ENCODE data around the gene EPHA6.

Gene EPHA6

DNA sequence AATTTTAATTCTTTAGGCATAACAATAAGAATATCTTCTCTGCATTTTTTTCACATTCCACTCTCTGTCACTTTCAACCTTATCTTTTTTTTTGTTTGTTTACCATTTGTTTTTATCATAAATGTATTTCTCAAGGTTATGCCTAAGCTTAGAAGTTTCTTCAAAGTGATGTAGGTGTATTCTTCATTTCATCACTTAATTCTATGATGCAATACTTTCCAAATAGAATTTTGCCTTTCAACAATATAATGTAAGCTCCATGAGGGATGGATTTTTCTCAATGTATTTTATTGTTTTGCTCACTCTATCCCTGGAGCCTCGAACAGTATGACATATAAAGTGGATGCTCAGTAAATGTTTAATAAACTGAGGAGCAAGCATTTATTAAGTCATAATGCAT is 444.9 kb downstream of the EPHA6 start:
- H3K4me2 ChIP-seq (ENCODE audit: low read length), result no peak overlapping the region
- no peaks in the 10 kb centered on the region for H4K20me1 ChIP-seq (ENCODE audit: insufficient read depth, low read length)
- H3K9ac ChIP-seq (ENCODE audit: low read length), result no peak overlapping the region
- no peaks in the 10 kb centered on the region for H3K79me2 ChIP-seq (ENCODE audit: insufficient read depth, low read length)
- no peak overlapping the region for H3K27ac ChIP-seq (ENCODE audit: low read depth, low read length, poor library complexity, severe bottlenecking)
- no peaks in the 10 kb centered on the region for H3K9me2 ChIP-seq (ENCODE audit: low read depth, low read length)
- H2AFZ ChIP-seq (ENCODE audit: low read length), result no peak overlapping the region
- H3K9me3 ChIP-seq (ENCODE audit: low read length), result no peaks in the 10 kb centered on the region
- H3K4me3 ChIP-seq (ENCODE audit: low read depth, low read length, poor library complexity, severe bottlenecking), result no peak overlapping the region
- no peaks in the 10 kb centered on the region for H3K36me3 ChIP-seq (ENCODE audit: insufficient read depth, low read length)
- H3K4me1 ChIP-seq (ENCODE audit: insufficient read depth, low read length, severe bottlenecking), result no peaks in the 10 kb centered on the region
- H3K27me3 ChIP-seq (ENCODE audit: insufficient read depth, low read length), result no peaks in the 10 kb centered on the region
- TF ChIP-seq, protein P1, sequence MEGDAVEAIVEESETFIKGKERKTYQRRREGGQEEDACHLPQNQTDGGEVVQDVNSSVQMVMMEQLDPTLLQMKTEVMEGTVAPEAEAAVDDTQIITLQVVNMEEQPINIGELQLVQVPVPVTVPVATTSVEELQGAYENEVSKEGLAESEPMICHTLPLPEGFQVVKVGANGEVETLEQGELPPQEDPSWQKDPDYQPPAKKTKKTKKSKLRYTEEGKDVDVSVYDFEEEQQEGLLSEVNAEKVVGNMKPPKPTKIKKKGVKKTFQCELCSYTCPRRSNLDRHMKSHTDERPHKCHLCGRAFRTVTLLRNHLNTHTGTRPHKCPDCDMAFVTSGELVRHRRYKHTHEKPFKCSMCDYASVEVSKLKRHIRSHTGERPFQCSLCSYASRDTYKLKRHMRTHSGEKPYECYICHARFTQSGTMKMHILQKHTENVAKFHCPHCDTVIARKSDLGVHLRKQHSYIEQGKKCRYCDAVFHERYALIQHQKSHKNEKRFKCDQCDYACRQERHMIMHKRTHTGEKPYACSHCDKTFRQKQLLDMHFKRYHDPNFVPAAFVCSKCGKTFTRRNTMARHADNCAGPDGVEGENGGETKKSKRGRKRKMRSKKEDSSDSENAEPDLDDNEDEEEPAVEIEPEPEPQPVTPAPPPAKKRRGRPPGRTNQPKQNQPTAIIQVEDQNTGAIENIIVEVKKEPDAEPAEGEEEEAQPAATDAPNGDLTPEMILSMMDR (IDR thresholded peaks at IDR 0.05; ENCODE audit: low read length), result no peak
- TF ChIP-seq EZH2 (IDR thresholded peaks at IDR 0.05; ENCODE audit: borderline replicate concordance, low read length), result no peak
- no peaks in the 10 kb centered on the region for H3F3A ChIP-seq (ENCODE audit: insufficient read depth, low read length)

DNA sequence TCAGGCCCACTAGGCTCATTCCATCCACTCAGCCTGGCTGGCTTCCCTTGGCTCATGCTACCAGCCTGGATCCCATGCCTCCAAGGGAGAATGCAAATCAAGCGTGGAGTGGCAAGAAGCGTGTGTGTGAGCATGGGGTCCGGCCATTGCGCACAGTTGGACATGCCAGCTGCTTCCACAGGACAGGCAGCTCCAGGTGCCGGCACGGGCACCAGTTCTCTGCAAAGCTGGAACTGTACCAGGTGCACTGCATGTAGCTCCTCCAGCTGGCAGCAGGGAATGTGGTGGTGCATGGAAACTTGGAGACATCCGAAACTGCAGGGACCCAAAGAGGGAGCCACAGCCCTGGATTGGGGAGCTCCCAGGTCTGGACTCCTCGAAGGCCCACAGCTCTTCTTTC is 449.8 kb downstream of the EPHA6 start:
- Histone ChIP-seq H3K27ac (ENCODE audit: low read depth, low read length, poor library complexity, severe bottlenecking) (no peak overlapping the region), H3K4me1 (ENCODE audit: insufficient read depth, low read length, severe bottlenecking) (no peaks in the 10 kb centered on the region), H3K4me3 (ENCODE audit: low read depth, low read length, poor library complexity, severe bottlenecking) (no peak overlapping the region), H3K27me3 (ENCODE audit: insufficient read depth, low read length) (no peaks in the 10 kb centered on the region), H3K9ac (ENCODE audit: low read length) (no peak overlapping the region), H2AFZ (ENCODE audit: low read length) (no peak overlapping the region), H3K79me2 (ENCODE audit: insufficient read depth, low read length) (no peaks in the 10 kb centered on the region), H3K9me2 (ENCODE audit: low read depth, low read length) (no peaks in the 10 kb centered on the region), H3K36me3 (ENCODE audit: insufficient read depth, low read length) (no peaks in the 10 kb centered on the region), H4K20me1 (ENCODE audit: insufficient read depth, low read length) (no peaks in the 10 kb centered on the region), H3F3A (ENCODE audit: insufficient read depth, low read length) (no peaks in the 10 kb centered on the region), H3K4me2 (ENCODE audit: low read length) (no peak overlapping the region), H3K9me3 (ENCODE audit: low read length) (no peaks in the 10 kb centered on the region)
- no peak for TF ChIP-seq EZH2 (IDR thresholded peaks at IDR 0.05; ENCODE audit: borderline replicate concordance, low read length)
- TF ChIP-seq, protein P1 (IDR thresholded peaks at IDR 0.05; ENCODE audit: low read length), result no peak

DNA sequence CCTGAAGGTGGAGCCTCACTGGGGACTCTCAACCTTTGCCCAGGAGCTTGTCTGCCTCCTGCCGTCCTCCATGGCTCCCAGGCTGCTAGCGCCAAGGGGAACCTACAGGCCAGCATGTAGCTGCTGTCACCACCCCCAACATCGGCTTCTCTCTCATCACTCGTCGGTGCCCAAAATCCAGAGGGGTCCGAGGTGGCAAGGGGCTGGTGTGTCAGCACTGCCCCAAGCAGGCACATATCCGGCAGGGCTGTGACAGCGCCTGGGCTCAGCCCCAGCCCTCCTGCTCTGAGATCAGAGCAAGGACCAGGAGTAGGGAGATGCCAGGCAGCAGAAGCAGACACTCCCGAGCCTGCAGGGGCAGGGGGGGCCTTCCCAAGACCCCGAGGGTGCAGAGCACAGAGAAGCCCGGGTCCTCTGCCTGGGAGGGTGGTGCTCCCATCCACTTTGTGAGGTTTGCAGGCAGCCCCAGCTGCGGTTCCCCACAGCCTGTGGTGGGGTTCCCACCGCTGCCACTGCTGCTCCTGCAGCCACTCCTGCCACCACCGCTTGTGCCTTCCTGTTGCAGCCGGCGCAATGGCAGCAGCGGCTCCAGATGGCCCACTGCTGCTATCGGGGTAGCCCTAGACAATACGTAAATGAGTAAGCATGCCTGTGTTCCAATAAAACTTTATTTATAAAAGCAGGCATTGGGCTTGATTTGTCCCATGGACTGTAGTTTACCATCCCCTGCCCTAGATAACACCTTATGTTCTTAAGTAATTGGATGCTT is 451.0 kb downstream of the EPHA6 start:
- Histone ChIP-seq H3K27ac (ENCODE audit: low read depth, low read length, poor library complexity, severe bottlenecking) (no peak overlapping the region), H3K36me3 (ENCODE audit: insufficient read depth, low read length) (no peaks in the 10 kb centered on the region), H4K20me1 (ENCODE audit: insufficient read depth, low read length) (no peaks in the 10 kb centered on the region), H3K4me3 (ENCODE audit: low read depth, low read length, poor library complexity, severe bottlenecking) (no peak overlapping the region), H3K79me2 (ENCODE audit: insufficient read depth, low read length) (no peaks in the 10 kb centered on the region), H2AFZ (ENCODE audit: low read length) (no peak overlapping the region), H3K27me3 (ENCODE audit: insufficient read depth, low read length) (no peaks in the 10 kb centered on the region), H3K9ac (ENCODE audit: low read length) (no peak overlapping the region), H3K4me1 (ENCODE audit: insufficient read depth, low read length, severe bottlenecking) (no peaks in the 10 kb centered on the region), H3K9me3 (ENCODE audit: low read length) (no peaks in the 10 kb centered on the region), H3K4me2 (ENCODE audit: low read length) (no peak overlapping the region), H3F3A (ENCODE audit: insufficient read depth, low read length) (no peaks in the 10 kb centered on the region), H3K9me2 (ENCODE audit: low read depth, low read length) (no peaks in the 10 kb centered on the region)
- TF ChIP-seq, protein P1 (IDR thresholded peaks at IDR 0.05; ENCODE audit: low read length), result no peak
- TF ChIP-seq EZH2 (IDR thresholded peaks at IDR 0.05; ENCODE audit: borderline replicate concordance, low read length), result no peak

Data from OCI-LY1 (cell line).